Activated CD8-positive, alpha-beta memory T cell treated with anti-CD3 and anti-CD28 coated beads for 1 hour (primary cell): ENCODE measurements around the gene CRYBG2.

Experiments used
- DNase-seq, 2 donors: peaks; one replicate each; pipeline ENCODE4 v3.0.0-alpha.2; 2020; ENCODE audit warnings: low read depth in 1 of 2; ENCODE audit errors: extremely low read depth in 1 of 2

Gene CRYBG2

GRCh38 chr1:26282401-26282918 is 71.5 kb downstream of the CRYBG2 start:
- no peak for DNase-seq

- DNase-seq: no peak
Measured at GRCh38 chr1:26281971-26282370, 72.0 kb downstream of the CRYBG2 start.

GRCh38 chr1:26281091-26281958 is 72.6 kb downstream of the CRYBG2 start:
- no peak for DNase-seq

- DNase-seq: no peak
Measured at GRCh38 chr1:26280333-26281042, 73.4 kb downstream of the CRYBG2 start.

- DNase-seq: peak; percentile 63 to 73
Measured at GRCh38 chr1:26279456-26280332, 74.2 kb downstream of the CRYBG2 start, which contains the start of gene SH3BGRL3. TSS of gene SH3BGRL3 (plus strand) at chr1:26280086. CDS start at chr1:26280156, 70 bp downstream.

- no peak for DNase-seq
Measured at GRCh38 chr1:26278724-26279455, 75.0 kb downstream of the CRYBG2 start.

- DNase-seq: no peak
Measured at GRCh38 chr1:26278303-26278702, 75.6 kb downstream of the CRYBG2 start.

GRCh38 chr1:26277719-26278118 is 76.2 kb downstream of the CRYBG2 start:
- DNase-seq: no peak

- DNase-seq: no peak
Measured at GRCh38 chr1:26277261-26277661, 76.7 kb downstream of the CRYBG2 start.

- DNase-seq: no peak
Measured at GRCh38 chr1:26276432-26276838, 77.5 kb downstream of the CRYBG2 start.

- peak in 1 of 2 donors; percentile 61 for DNase-seq
Measured at GRCh38 chr1:26275580-26276431, 78.1 kb downstream of the CRYBG2 start.

GRCh38 chr1:26274801-26275425 is 79.0 kb downstream of the CRYBG2 start:
- DNase-seq: no peak
